ENCODE measurements around the gene ABHD16B. TPM values are rescaled to one million over a fixed set of nuclear protein-coding genes. Genes with fewer than 3 reads are reported as not detected.

ABHD16B gene
- total and polyA plus RNA-seq, 2 donors (not counting 1 experiment from before 2014, with no cell fraction given): not detected

DNA sequence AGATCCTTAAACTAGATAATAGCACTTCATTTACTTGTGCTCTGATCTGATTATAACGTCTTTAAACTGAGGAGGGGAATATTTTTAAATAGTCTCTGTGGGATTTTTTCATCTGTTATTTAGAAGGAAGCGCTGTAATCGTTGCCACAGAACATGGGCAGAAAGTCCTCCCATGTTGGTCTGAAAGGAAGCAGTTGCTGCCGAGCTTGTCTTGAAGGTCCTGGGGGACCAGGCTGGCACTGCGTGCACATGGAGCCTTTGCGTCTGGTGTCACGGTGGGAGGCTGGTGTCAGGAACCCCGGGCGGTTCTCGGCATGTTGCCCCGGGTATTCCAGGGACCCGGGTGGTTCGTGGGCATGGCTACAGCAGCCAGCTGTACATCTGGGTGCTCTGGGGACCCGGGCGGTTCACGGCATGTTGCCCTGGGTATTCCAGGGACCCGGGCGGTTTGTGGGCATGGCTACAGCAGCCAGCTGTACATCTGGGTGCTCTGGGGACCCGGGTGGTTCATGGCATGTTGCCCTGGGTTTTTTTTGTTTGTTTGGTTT is 15.3 kb downstream of the ABHD16B start:
- H3K4me2 ChIP-seq (replicated peaks; ENCODE audit: low read depth, low read length, poor library complexity, severe bottlenecking): no peak overlapping the region
- DNase-seq (no peak), ATAC-seq (ENCODE audit: low read depth) (no peak)
- intact Hi-C loops (cut with micrococcal nuclease): no loop called here
- 74% methylated on average over 18 of the region's 19 CpGs for WGBS (ENCODE audit: insufficient coverage)
- no peaks in the 10 kb centered on the region for H3K4me1 ChIP-seq (ENCODE audit: control insufficient read depth in 2 of 2, insufficient read depth in 2 of 2, low read length in 2 of 2)
- no peaks in the 10 kb centered on the region for H3K9me3 ChIP-seq (ENCODE audit: control extremely low read depth in 1 of 3, control insufficient read depth in 2 of 3, insufficient read depth in 1 of 3, low read length in 2 of 3)
- no peak overlapping the region for H2AFZ ChIP-seq (ENCODE audit: insufficient read depth, low read depth, low read length, poor library complexity, severe bottlenecking)
- H4K20me1 ChIP-seq (ENCODE audit: control insufficient read depth, insufficient read depth, low read length, poor library complexity, severe bottlenecking): peaks cover 39% of the 10 kb centered on the region
- no peaks in the 10 kb centered on the region for H3K27me3 ChIP-seq (replicated peaks in 1 of 4; ENCODE audit: control extremely low read depth in 1 of 4, control insufficient read depth in 3 of 4, insufficient read depth in 4 of 4, low read length in 3 of 4)
- no peak for TF ChIP-seq EZH2 (IDR thresholded peaks at IDR 0.05; ENCODE audit: borderline replicate concordance, insufficient read depth, low read depth, low read length, poor library complexity, severe bottlenecking)
- TF ChIP-seq, protein P1, sequence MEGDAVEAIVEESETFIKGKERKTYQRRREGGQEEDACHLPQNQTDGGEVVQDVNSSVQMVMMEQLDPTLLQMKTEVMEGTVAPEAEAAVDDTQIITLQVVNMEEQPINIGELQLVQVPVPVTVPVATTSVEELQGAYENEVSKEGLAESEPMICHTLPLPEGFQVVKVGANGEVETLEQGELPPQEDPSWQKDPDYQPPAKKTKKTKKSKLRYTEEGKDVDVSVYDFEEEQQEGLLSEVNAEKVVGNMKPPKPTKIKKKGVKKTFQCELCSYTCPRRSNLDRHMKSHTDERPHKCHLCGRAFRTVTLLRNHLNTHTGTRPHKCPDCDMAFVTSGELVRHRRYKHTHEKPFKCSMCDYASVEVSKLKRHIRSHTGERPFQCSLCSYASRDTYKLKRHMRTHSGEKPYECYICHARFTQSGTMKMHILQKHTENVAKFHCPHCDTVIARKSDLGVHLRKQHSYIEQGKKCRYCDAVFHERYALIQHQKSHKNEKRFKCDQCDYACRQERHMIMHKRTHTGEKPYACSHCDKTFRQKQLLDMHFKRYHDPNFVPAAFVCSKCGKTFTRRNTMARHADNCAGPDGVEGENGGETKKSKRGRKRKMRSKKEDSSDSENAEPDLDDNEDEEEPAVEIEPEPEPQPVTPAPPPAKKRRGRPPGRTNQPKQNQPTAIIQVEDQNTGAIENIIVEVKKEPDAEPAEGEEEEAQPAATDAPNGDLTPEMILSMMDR (IDR thresholded peaks at IDR 0.05): no peak
- H3K79me2 ChIP-seq (ENCODE audit: control insufficient read depth, insufficient read depth, low read length): peaks cover 48% of the 10 kb centered on the region
- no peak overlapping the region for H3K4me3 Mint-ChIP-seq
- no peak overlapping the region for H3K27ac ChIP-seq (ENCODE audit: low read length in 2 of 2)
- H3K9me3 Mint-ChIP-seq (ENCODE audit: insufficient read depth): no peaks in the 10 kb centered on the region
- H3K27me3 Mint-ChIP-seq: no peaks in the 10 kb centered on the region
- peaks cover 2 to 55% of the 10 kb centered on the region in 2 experiments for H3K36me3 ChIP-seq (replicated peaks in 1 of 2; ENCODE audit: control extremely low read depth in 1 of 2, control insufficient read depth in 1 of 2, extremely low read depth in 1 of 2, insufficient read depth in 2 of 2, low read length in 1 of 2)
- POLR2A ChIA-PET: no interaction called here
- no peak overlapping the region for H3K9ac ChIP-seq (ENCODE audit: low read length)
- CTCF ChIA-PET: no interaction called here
- no peak overlapping the region for H3K4me3 ChIP-seq (ENCODE audit: control extremely low read depth in 1 of 5, extremely low read depth in 1 of 5, insufficient read depth in 1 of 5, low read depth in 2 of 5, low read length in 4 of 5)
- no peaks in the 10 kb centered on the region for H3K4me1 Mint-ChIP-seq
- H3K27ac Mint-ChIP-seq: no peak overlapping the region

DNA sequence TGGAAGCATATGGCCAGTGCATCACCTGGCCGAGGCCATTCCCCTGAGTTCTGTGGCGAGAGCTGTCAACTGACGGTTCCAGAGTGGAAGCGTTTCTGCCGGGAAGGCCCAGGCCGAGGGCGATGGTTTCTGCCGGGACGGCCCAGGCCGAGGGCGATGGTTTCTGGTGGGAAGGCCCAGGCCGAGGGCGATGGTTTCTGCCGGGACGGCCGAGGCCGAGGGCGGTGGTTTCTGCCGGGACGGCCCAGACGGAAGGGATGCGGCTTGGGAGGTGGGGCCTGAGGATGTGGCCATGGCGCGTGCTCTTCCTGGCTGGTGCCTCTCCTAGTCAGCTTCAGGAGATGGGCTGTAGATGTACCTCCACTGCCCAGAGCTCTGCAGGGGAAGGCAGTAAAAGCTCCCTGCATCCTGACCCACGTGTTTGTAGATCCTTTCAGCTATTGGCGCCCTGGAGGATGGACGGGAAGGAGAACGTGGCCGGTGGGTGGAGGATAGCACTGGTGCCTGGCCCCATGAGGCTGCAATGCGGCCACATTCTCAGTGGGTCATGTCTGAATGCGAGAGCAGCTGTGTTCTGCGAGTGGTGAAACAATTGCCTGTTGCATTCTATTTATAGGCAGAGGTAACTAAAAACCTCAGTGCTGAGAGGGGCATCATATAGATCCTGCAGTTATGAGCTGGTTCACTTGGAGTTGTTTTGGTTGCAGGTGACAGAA is 16.6 kb downstream of the ABHD16B start:
- Histone ChIP-seq H3K9ac (ENCODE audit: low read length) (no peak overlapping the region), H2AFZ (ENCODE audit: insufficient read depth, low read depth, low read length, poor library complexity, severe bottlenecking) (no peak overlapping the region), H3K36me3 (replicated peaks in 1 of 2; ENCODE audit: control extremely low read depth in 1 of 2, control insufficient read depth in 1 of 2, extremely low read depth in 1 of 2, insufficient read depth in 2 of 2, low read length in 1 of 2) (peaks cover 5 to 49% of the 10 kb centered on the region in 2 experiments), H3K27ac (ENCODE audit: low read length in 2 of 2) (no peak overlapping the region), H3K79me2 (ENCODE audit: control insufficient read depth, insufficient read depth, low read length) (peaks cover 49% of the 10 kb centered on the region), H4K20me1 (ENCODE audit: control insufficient read depth, insufficient read depth, low read length, poor library complexity, severe bottlenecking) (peaks cover 53% of the 10 kb centered on the region), H3K4me3 (ENCODE audit: control extremely low read depth in 1 of 5, extremely low read depth in 1 of 5, insufficient read depth in 1 of 5, low read depth in 2 of 5, low read length in 4 of 5) (no peak overlapping the region), H3K9me3 (ENCODE audit: control extremely low read depth in 1 of 3, control insufficient read depth in 2 of 3, insufficient read depth in 1 of 3, low read length in 2 of 3) (no peaks in the 10 kb centered on the region), H3K4me2 (replicated peaks; ENCODE audit: low read depth, low read length, poor library complexity, severe bottlenecking) (no peak overlapping the region), H3K4me1 (ENCODE audit: control insufficient read depth in 2 of 2, insufficient read depth in 2 of 2, low read length in 2 of 2) (no peaks in the 10 kb centered on the region), H3K27me3 (replicated peaks in 1 of 4; ENCODE audit: control extremely low read depth in 1 of 4, control insufficient read depth in 3 of 4, insufficient read depth in 4 of 4, low read length in 3 of 4) (no peaks in the 10 kb centered on the region)
- Mint-ChIP-seq H3K4me1 (no peaks in the 10 kb centered on the region), H3K9me3 (ENCODE audit: insufficient read depth) (no peaks in the 10 kb centered on the region), H3K27ac (peak overlapping the region; percentile 20), H3K4me3 (no peak overlapping the region), H3K27me3 (no peaks in the 10 kb centered on the region)
- WGBS (ENCODE audit: insufficient coverage): 90% methylated on average over 32 of the region's 32 CpGs
- ATAC-seq (ENCODE audit: low read depth): no peak
- TF ChIP-seq EZH2 (IDR thresholded peaks at IDR 0.05; ENCODE audit: borderline replicate concordance, insufficient read depth, low read depth, low read length, poor library complexity, severe bottlenecking): no peak
- TF ChIP-seq, protein P1 (IDR thresholded peaks at IDR 0.05): no peak
- no peak for DNase-seq
- ChIA-PET CTCF (no interaction called here), POLR2A (no interaction called here)
- intact Hi-C loops (cut with micrococcal nuclease): no loop called here
